CD4-positive, alpha-beta T cell treated with Interleukin-12 subunit alpha and Interleukin-12 subunit beta, for 1 hour (primary cell): ENCODE results near the gene GFRA4.

ENCODE experiments used
- DNase-seq: peaks from one replicate; pipeline ENCODE4 v3.0.0-alpha.2; 2020

GFRA4 gene

GRCh38 chr20:3673221-3674070, 10.2 kb upstream of the GFRA4 start:
- no peak for DNase-seq

DNA sequence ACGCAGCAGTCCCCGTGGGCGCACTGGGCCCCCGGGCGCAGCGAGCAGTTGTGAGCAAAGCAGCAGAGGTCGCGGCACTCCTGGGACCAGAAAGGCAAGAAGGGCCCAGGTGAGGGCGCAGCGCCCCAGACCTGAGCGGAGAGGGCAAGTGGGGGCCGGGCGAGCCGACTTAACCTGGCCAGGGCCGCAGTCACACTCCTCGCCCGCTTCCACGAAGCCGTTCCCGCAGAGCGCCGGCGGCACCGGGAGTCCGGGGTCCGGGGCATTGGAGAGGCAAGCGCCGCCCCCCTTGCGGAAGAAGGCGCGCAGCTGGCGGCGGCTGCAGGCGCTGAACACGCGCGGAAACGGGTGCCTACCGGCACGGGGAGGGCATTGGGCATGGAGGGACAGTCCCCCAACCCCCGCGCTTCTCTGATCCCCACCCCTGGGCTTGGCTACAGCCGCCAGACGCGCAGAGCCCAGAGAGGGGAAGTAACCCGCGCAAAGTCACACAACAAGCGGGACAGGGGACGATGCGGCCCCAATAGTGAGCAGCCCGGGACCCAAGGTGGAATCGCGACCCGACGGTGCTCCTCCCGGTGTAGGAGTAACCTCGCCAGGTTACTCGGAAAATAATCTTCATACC, 9.5 kb upstream of the GFRA4 start:
- DNase-seq, result no peak

DNA sequence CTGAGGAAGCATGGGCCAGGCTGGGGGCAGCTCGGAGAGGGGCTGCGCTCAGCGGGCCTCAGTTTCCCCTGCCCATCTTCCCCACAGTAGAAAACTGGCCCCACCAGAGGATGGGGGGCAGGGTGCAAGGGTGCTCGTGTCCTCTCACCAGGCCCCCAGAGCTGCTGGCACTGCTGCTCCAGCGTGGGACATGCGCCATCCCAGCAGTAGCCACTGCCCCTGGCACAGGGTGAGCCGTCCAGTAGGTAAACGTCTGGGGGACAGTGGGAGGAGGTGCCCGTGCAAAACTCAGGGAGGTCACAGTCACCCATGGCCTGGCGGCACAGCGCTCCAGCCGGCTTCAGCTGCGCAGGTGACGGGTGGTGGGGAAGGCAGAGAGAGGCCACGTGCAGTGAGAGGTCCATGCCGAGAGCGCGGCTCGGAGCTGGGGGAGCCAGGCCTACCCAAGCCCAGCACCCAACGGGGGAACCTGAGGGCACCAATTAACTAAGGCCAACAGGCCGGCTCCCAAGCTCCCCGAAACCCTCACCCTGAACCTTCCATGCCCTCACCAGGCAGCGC, 8.9 kb upstream of the GFRA4 start:
- no peak for DNase-seq

- no peak for DNase-seq
Observed at GRCh38 chr20:3670945-3671344, 7.7 kb upstream of the GFRA4 start.

DNA sequence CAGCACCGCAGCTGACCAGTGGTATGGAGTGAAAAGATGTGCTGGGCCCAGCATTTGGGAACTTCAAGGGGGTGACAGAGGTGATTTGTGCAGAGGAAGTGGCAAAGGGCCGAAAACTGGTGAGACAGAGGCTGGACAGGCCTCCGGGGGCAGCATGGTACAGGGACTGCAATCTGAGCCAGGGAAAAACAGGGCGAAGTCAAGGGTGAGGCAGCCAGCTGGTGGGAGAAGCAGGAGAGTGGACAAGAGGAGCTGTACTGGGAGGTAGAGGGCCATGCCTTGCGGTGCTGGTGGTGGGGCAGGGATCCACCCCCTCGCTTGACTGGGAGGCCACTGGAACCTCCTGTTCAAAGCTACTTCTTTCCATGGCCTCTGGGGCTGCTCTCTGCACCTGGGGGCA, 7.3 kb upstream of the GFRA4 start:
- DNase-seq, result no peak

- DNase-seq, result no peak
Observed at GRCh38 chr20:3669710-3670367, 6.6 kb upstream of the GFRA4 start.

DNA sequence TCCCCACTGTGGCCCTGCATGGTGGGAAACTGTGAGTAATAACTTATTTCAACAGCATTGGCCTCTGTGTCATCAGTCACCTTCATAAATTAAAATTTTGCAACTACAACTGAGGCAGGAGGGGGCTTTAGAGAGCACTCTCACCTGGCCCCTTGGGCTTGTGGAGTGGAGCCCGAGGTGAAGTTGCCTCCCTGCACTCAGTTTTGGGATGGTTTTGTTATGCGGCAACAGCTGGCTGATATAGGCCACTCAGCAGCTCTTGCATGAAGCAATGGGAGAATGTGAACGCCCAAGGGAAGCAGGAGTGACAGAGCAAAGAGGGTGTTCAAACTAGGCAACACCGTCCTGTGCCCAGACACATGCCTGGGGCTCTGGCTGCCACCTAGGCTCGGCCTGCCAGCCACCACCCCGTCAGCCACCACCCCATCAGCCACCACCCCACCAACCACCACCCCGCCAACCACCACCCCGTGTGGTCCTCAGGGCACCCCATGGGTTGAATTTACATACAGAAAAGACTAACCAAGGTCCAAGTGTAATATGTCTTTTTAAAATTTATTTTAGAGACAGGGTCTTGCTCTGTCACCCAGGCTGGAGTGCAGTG, 4.3 kb upstream of the GFRA4 start:
- no peak for DNase-seq

GRCh38 chr20:3663858-3664257, 659 bp upstream of the GFRA4 start:
- DNase-seq, result no peak

DNA sequence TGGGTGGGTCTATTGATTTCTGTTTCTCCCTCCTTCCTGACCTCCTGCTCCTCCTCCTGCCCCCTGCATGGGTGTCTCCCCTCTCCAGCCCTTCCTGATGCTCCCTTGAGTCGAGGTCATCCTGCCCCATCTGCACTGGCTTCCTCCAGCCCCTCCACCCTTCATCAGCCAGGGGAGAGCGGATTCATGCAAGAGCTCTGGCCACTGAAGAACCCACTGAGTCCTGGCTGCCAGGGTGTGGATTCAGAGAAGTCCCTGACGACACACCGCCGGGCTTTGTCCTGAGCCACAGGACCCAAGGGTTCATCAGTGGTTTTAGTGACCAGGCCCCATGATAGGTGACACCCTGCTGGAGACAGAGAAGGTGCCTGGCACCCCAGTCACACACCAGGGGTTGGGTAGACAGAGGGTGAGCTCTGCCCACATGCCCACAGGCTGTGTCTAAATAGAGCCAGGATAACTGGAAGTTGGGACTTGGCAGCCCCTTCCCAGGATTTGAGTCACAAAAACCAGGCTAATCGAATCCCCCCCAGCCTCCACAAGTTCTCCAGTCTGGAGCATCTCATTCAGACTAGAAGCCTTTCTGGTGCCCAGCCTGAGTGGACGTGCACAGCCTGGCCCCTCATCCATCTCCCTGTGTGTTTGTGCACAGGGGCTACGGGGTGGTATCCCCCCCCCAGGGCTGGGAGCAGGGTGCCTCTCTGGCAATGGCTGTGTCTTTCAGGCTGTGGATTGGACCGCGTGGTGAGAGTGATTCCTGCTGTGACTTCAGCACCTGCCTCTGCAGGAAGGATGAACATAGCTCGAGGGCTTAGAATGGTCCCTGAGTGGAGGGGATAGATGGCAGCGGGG, 1.2 kb downstream of the GFRA4 start:
- DNase-seq, result no peak

- no peak for DNase-seq
Observed at GRCh38 chr20:3661060-3661813, 2.0 kb downstream of the GFRA4 start.

DNA sequence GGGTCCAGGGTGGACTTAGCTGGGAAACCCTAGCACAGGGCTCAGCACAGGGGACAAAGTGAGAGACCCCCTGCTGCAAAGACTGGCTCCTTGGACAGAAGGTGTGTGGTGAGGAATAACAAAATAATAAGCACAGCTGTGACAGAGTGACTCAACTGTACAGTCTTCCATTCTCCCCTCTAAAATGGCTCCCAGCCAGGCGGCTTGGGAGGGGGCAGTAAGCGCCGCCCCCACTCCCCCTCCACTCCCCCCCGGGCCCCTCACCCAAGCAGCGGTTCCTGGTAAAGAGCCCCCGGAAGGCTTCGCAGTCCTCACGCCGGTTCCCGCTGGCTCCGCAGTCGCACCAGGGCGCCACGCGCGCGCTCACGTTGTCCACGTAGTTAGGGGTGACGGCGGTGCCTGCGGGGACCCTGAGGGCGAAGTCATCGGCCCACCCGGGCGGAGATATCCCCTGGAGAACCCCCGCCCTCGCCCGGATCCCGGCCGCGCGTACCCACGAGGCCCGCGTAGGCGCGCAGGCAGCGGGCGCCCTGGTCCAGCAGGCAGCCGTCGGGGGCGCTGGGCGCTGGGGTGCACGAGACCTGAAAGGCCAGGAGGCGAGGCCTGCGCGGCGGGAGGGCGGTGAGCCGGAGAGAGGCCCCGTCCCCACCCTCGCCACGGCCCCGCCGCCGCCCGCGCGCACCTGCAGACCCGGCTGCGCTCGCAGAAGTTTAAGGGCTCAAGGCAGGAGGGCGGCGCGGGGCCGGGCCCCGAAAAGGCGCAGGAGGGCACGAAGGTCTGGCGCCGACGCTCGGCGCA, 2.7 kb downstream of the GFRA4 start:
- DNase-seq, result no peak

- DNase-seq, result no peak
Observed at GRCh38 chr20:3659492-3660261, 3.5 kb downstream of the GFRA4 start.

DNA sequence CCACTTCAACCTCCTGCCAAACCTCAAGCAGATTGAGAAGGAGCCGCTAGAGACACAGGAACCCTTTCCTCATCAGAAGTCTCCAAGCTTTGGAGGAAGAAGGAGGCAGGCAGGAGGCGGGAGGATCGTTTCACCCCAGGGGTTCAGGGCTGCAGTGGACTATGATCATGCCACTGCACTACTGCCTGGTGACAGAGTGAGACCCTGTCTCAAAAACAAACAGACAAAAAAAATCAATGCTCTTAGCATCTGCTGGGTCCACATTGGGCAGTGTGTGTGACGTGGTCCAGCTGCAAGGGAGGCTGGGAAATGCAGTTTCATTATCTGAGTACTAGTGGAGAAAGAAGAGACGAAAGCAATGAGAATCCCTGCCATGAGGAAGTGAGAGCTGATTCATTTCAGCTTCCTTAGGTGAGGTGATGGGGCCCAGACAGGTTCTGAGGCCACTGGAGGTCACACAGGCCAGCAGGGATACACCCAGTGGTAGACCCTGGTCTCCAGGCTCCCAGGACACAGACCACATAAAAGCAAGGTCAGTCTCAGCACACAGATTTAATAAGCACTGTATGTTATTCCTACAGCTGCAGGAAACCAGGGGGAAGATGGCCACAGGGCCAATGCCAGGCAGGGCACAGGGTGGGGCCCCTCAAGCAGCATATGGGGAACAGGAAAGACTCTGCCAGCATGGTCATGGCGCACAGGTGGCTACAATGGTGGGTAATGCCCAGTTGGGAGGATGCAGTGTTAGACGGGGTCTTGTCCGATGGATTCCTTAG, 4.3 kb downstream of the GFRA4 start:
- no peak for DNase-seq

- no peak for DNase-seq
Observed at GRCh38 chr20:3658019-3658715, 5.0 kb downstream of the GFRA4 start.

DNA sequence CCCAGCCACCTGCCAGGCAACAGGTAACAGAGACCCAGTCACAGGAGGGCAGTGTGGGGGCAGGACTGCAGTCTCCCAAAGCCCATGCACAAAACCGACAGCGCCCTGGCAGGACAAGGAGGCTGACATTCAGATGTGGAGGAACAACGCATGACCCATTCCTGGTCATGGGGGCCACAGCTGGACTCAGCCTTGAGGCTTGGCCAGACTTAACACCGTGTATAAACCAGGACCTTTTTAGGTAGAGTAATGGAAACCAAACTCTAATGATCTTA, 8.1 kb downstream of the GFRA4 start:
- DNase-seq, result no peak

DNA sequence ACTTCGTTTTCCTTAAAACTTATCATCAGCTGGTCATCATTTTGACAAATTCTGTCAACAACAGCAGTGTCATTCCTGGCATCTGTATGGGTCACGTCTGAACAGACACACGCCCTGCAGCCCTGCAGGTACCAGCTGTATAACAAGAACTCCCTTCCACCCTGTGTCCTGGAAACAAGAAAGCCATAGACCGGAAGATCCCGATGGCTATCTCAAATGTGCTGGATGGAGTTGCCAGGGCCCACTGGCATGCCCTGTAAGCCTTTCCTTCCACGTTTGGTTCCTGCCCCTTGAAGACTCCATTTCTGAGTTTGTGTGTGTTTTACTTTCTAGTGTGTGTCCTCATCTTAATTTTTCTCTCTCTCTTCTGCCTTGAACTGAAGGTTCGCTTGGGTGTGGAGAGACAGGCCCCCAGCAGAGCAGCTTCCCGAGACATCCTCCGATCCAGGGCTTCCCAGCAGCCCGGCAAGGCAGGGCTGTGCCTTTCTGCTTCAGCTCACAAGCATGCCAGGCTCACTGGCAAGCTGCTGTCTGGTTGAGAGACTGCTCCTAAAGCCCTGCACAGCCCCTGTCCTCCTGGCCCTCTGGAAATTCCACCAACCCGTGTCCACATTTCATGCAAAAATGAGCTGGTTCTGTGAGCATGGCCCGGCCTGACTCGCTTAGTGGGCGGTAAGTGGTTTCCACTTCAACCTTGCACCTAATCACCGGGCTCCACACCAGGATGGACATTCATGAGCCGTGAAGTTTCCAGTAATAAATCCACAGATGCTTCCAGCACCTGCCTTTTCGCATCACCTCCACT, 8.7 kb downstream of the GFRA4 start:
- DNase-seq, result no peak

DNA sequence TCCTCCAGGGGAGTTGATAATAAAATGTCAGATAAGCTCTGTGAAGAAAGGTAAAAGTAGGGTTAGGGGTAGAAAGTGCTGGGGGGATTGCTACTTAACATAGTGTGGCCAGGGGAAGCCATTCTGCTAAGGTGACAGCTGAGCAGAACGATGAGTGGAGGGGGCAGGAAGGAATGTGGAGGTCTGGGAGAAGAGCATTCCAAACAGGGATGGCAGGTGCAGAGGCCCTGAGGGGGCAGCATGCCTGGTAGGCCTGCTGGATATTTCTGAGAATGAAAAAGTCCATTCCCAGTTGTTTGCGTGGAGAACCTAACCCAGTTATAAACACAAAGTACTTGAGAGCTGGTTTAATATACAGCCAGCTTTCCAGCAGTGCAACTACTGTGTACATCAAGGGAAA, 9.3 kb downstream of the GFRA4 start:
- DNase-seq, result no peak
